ENCODE data around the gene IL4. TPM values are rescaled to one million over a fixed set of nuclear protein-coding genes. Genes with fewer than 3 reads are reported as not detected.

The IL4 gene
- total RNA-seq, 1 donor from 2014 or later = not detected

GRCh38 chr5:132718544-132719312 lies 44.9 kb downstream of the IL4 start:
- Histone ChIP-seq H3K4me1 (no peaks in the 10 kb centered on the region), H3K79me2 (ENCODE audit: low read depth) (no peaks in the 10 kb centered on the region), H2AFZ (replicated peaks) (no peak overlapping the region), H3K9ac (no peak overlapping the region), H3F3A (ENCODE audit: low read depth) (peaks cover 3% of the 10 kb centered on the region), H3K4me2 (no peak overlapping the region), H3K36me3 (peaks cover 4% of the 10 kb centered on the region), H4K20me1 (ENCODE audit: low read depth) (no peaks in the 10 kb centered on the region), H3K27ac (no peak overlapping the region), H3K9me3 (ENCODE audit: low read depth) (no peaks in the 10 kb centered on the region), H3K27me3 (no peaks in the 10 kb centered on the region), H3K4me3 (no peak overlapping the region)
- no peak for DNase-seq (ENCODE audit: low spot score)
- H3K9me3 Mint-ChIP-seq = no peaks in the 10 kb centered on the region
- no peak overlapping the region for H3K4me3 Mint-ChIP-seq
- no peak overlapping the region for H3K27ac Mint-ChIP-seq
- TF ChIP-seq EZH2 (IDR thresholded peaks at IDR 0.05) (no peak), EZH2phosphoT487 (IDR thresholded peaks at IDR 0.05) (no peak), CTCF (IDR thresholded peaks at IDR 0.05) (no peak)
- H3K27me3 Mint-ChIP-seq (ENCODE audit: insufficient read depth, low read depth) = no peaks in the 10 kb centered on the region
- H3K36me3 Mint-ChIP-seq = peaks cover 14% of the 10 kb centered on the region
- H3K4me1 Mint-ChIP-seq = no peaks in the 10 kb centered on the region

- Mint-ChIP-seq H3K27me3 (ENCODE audit: insufficient read depth, low read depth) (no peaks in the 10 kb centered on the region), H3K9me3 (no peaks in the 10 kb centered on the region), H3K4me1 (no peaks in the 10 kb centered on the region), H3K4me3 (no peak overlapping the region), H3K36me3 (peaks cover 12% of the 10 kb centered on the region), H3K27ac (no peak overlapping the region)
- no peak for DNase-seq (ENCODE audit: low spot score)
- no peak overlapping the region for H3K4me3 ChIP-seq
- no peaks in the 10 kb centered on the region for H3F3A ChIP-seq (ENCODE audit: low read depth)
- H3K9ac ChIP-seq = no peak overlapping the region
- H3K36me3 ChIP-seq = peaks cover 14% of the 10 kb centered on the region
- H2AFZ ChIP-seq (replicated peaks) = no peak overlapping the region
- no peak overlapping the region for H3K27ac ChIP-seq
- no peaks in the 10 kb centered on the region for H3K27me3 ChIP-seq
- no peaks in the 10 kb centered on the region for H4K20me1 ChIP-seq (ENCODE audit: low read depth)
- H3K4me1 ChIP-seq = no peaks in the 10 kb centered on the region
- no peak for TF ChIP-seq EZH2 (IDR thresholded peaks at IDR 0.05)
- no peak for TF ChIP-seq CTCF (IDR thresholded peaks at IDR 0.05)
- TF ChIP-seq EZH2phosphoT487 (IDR thresholded peaks at IDR 0.05) = no peak
- H3K4me2 ChIP-seq = no peak overlapping the region
- H3K9me3 ChIP-seq (ENCODE audit: low read depth) = no peaks in the 10 kb centered on the region
- H3K79me2 ChIP-seq (ENCODE audit: low read depth) = no peaks in the 10 kb centered on the region
Observed at GRCh38 chr5:132725745-132726144, 52.0 kb downstream of the IL4 start.

GRCh38 chr5:132729896-132730295 lies 56.1 kb downstream of the IL4 start:
- TF ChIP-seq EZH2 (IDR thresholded peaks at IDR 0.05) = no peak
- no peak for TF ChIP-seq CTCF (IDR thresholded peaks at IDR 0.05)
- no peak for TF ChIP-seq EZH2phosphoT487 (IDR thresholded peaks at IDR 0.05)
- peaks cover 3% of the 10 kb centered on the region for H3K79me2 ChIP-seq (ENCODE audit: low read depth)
- no peaks in the 10 kb centered on the region for H3F3A ChIP-seq (ENCODE audit: low read depth)
- H3K4me1 ChIP-seq = no peaks in the 10 kb centered on the region
- no peak overlapping the region for H3K27ac ChIP-seq
- H4K20me1 ChIP-seq (ENCODE audit: low read depth) = no peaks in the 10 kb centered on the region
- no peak overlapping the region for H3K4me2 ChIP-seq
- no peak for DNase-seq (ENCODE audit: low spot score)
- H3K4me3 Mint-ChIP-seq = no peak overlapping the region
- H3K4me1 Mint-ChIP-seq = no peaks in the 10 kb centered on the region
- no peaks in the 10 kb centered on the region for H3K27me3 ChIP-seq
- peaks cover 5% of the 10 kb centered on the region for H3K36me3 Mint-ChIP-seq
- peaks cover 13% of the 10 kb centered on the region for H3K36me3 ChIP-seq
- no peak overlapping the region for H2AFZ ChIP-seq (replicated peaks)
- no peak overlapping the region for H3K27ac Mint-ChIP-seq
- no peak overlapping the region for H3K4me3 ChIP-seq
- no peaks in the 10 kb centered on the region for H3K9me3 Mint-ChIP-seq
- H3K9me3 ChIP-seq (ENCODE audit: low read depth) = no peaks in the 10 kb centered on the region
- no peaks in the 10 kb centered on the region for H3K27me3 Mint-ChIP-seq (ENCODE audit: insufficient read depth, low read depth)
- H3K9ac ChIP-seq = no peak overlapping the region

Other genes with a start within 250 kb of the IL4 start
- 3.7 and 7.1 TPM in 2 replicates for gene IRF1, start 183.2 kb upstream of the IL4 start, total RNA-seq (ENCODE audit: low replicate concordance)
- not detected in 2 replicates for gene IL5, start 130.5 kb upstream of the IL4 start, total RNA-seq (ENCODE audit: low replicate concordance)
- gene RAD50, start 117.0 kb upstream of the IL4 start, total RNA-seq (ENCODE audit: low replicate concordance) = 34.6 and 48.2 TPM in 2 replicates
- gene IL13, start 15.8 kb upstream of the IL4 start, total RNA-seq (ENCODE audit: low replicate concordance) = not detected in 2 replicates
- 13.9 and 27.6 TPM in 2 replicates for gene KIF3A, start 63.6 kb downstream of the IL4 start, total RNA-seq (ENCODE audit: low replicate concordance)
- gene CCNI2, start 73.4 kb downstream of the IL4 start, total RNA-seq (ENCODE audit: low replicate concordance) = 0.22 TPM in 1 of 2 replicates, not detected in the other
- 39.9 and 50.1 TPM in 2 replicates for gene SEPTIN8, start 103.2 kb downstream of the IL4 start, total RNA-seq (ENCODE audit: low replicate concordance)
- 0.03 TPM in 1 of 2 replicates, not detected in the other for gene SOWAHA, start 139.3 kb downstream of the IL4 start, total RNA-seq (ENCODE audit: low replicate concordance)
- 0.36 and 2.0 TPM in 2 replicates for gene SHROOM1, start 156.7 kb downstream of the IL4 start, total RNA-seq (ENCODE audit: low replicate concordance)
- 0.46 and 0.82 TPM in 2 replicates for gene GDF9, start 192.5 kb downstream of the IL4 start, total RNA-seq (ENCODE audit: low replicate concordance)
- 45.0 and 63.1 TPM in 2 replicates for gene UQCRQ, start 192.7 kb downstream of the IL4 start, total RNA-seq (ENCODE audit: low replicate concordance)
- gene LEAP2, start 199.7 kb downstream of the IL4 start, total RNA-seq (ENCODE audit: low replicate concordance) = 3.5 and 3.6 TPM in 2 replicates